Stimulated activated naive CD4-positive, alpha-beta T cell (primary cell): Measurements from ENCODE around the gene DUSP28.
"Not testable (repeated sequence)": the region's sequence is repeated elsewhere in the genome, so short reads cannot be mapped to it uniquely, and the experiment has no call there.

Source experiments
- DNase-seq, 6 experiments: peaks; one replicate each; lab custom pipeline; 2025; lab: John Stamatoyannopoulos, UW

DUSP28 gene

DNA sequence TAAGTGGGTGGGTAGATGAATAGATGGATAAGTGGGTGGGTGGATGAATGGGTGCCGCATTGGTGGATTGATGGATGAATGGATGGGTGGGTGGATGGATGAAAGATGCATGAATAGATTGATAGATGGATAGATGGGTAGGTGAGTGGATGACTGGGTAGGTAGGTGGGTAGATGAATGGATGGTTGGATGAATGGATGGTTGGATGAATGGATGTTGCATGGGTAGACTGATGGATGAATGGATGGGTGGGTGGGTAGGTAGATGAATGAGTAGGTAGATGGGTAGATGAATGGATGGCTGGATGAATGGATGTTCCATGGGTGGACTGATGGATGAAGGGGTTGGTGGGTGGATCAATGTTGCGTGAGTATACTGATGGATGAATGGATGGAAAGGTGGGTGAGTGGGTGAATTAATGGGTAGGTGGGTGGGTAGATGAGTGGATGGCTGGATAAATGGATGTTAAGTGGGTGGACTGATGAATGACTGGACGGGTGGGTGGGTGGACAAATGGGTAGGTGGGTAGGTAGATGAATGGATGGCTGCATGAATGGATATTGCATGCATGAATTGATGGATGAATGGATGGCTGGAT, 32.9 kb upstream of the DUSP28 start:
- DNase-seq = no peak

DNA sequence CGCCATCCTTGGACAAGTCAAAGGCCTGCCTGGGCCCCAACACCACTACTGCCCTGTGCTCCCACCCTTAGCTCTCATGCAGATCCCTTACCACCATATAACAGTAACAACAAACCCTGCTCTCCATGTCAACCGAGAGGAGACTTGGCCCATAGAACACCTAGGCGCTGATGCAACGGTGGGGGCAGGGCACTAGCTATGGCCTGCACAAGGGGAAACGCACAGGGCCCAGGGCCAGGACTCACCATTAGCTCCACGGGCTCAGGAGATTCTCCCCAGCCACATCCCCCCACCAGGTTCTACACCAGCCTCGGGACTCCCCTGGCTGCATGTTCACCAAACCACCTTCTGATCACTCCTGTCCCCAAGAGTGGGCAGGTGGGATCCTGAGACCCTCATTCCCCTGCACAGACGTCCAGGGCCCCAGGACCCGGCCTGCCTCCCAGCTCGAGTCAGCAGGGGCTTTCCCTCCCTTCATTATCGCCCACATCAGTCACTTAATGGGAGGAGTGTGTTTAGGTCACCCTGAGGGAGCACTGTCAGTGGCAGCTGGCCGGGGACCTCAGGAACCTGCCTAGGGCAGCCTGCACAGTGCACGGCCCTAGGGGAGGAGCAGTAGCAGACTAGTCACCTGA, 31.6 kb upstream of the DUSP28 start:
- DNase-seq = no peak

DNA sequence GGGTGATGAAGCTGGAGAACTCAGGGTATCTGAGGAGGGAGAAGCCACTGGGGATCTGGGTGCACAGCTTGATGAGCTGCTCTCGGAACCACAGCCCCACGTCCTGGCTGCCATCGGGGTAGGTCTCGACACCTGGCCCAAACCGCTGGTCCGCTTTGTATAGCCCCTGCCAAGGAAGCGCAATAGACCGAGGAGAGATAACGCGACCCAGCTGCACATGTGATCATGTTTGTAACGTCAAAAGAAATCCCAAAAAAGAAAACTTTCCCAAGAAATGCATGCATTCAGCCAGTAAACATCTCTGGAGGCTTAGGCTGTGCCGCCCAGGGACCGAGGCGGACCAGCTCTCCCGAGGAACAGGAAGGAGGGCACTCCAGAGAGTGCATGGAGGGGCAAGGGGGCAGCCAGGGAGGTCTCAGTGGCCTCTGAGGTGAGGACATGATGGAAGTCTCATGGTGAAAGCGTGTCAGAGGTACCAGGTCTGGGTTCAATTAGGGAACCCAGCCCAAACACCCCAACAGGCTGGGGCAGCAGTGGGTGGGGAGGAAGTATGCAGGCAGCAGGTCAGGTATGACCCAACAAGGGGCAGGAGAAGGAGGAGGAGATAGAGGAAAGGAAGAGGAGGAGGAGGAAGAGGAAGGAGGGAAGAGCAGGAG, 30.7 kb upstream of the DUSP28 start:
- DNase-seq = no peak

DNA sequence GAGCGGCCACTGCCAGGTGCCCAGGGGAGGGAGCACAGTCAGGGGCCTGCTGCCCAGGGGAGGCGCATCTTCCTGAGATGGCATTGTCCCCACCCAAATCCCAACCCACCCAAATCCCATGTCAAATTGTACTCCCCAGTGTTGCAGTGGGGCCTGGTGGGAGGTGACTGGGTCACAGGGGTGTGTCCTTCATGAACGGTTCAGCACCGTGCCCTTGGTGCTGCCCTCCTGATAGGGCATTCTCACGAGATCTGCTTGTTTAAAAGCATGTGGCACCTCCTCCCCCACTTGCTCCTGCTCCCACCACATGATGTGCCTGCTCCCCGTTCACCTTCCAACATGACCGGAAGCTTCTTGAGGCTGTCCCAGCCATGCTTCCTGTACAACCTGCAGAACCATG, 30.0 kb upstream of the DUSP28 start:
- DNase-seq = no peak

DNA sequence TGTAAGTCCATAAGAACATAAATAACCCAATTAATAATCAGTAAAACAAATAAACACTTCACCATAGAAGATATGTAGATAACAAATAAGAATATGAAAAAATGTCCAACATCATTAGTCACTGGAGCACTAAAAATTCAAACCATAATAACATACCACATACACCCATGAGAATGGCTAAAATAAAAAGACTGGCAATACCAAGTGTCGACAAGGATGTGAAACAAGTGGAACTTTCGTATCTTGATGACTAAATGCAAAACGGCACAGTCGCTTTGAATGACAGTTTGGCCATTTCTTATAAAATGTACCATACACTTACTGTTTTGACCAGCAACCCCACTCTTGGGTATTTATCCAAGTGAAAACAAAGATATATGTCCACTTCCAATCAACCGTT, 29.1 kb upstream of the DUSP28 start:
- no peak for DNase-seq

DNA sequence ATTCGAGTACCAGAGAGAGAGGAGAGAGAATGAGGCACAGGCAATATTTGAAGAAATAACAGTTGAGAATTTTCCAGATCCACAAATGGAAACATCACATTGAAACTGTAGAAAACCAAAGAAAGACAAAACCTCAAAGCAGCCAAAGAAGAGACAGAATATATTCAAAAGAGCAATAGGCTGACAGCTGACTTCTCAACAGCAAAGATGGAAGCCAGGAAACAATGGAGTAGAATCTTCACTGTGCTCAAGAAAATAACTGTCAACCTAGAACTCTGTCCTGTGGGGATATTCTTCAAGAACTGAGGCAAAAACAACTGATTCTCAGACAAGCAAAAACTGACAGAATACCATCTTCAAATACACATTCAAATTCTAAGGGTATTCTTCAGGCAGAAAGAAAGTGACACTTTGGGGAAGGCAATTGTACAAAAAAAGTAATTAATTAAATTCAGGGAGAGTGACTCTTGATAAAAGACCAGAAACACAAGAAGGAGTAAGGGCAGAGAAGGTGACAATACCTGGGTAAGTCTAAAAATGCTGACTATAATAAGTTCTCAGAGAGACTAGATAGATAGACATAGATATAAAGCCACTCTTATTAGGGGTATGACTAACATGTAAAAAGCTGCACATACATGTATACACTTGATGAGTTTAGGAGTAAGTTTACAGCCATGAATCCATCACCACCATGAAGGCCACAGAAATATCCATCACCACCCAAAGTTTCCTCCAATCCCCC, 28.0 kb upstream of the DUSP28 start:
- no peak for DNase-seq

DNA sequence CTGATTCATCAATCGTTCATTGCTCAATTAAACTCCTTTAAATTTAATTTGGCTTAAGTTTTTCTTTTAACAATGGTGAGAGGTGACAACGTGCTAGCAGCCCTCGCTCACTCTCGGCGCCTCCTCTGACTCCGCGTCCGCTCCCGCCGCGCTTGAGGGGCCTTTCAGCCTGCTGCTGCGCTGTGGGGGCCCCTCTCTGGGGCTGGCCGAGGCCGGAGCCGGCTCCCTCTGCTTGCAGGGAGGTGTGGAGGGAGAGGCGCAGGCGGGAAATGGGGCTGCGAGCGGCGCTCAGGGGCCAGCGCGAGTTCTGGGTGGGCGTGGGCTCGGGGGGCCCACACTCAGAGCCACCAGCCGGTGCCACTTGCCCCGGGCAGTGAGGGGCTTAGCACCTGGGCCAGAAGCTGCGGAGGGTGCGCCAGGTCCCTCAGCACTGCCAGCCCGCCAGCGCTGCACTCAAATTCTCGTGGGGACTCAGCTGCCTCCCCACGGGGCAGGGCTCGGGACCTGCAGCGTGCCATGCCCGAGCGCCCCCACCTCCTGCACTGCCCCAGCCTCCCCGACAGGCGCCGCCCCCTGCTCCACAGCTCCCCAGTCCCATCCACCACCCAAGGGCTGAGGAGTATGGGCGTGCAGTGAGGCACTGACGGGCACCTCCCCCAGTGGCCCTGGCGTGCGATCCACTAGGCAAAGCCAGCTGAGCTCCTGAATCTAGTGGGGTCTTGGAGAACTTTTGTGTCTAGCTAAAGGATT, 22.0 kb upstream of the DUSP28 start:
- no peak for DNase-seq

DNA sequence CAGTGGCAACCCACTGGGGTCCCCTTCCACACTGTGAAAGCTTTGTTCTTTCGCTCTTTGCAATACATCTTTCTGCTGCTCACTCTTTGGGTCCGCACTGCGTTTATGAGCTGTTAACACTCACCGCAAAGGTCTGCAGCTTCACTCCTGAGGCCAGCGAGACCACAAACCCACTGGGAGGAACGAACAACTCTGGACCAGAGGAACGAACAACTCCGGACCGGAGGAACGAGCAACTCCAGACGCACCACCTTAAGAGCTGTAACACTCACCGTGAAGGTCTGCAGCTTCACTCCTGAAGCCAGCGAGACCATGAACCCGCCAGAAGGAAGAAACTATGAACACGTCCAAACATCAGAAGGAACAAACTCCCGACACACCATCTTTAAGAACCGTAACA, 21.1 kb upstream of the DUSP28 start:
- not testable (repeated sequence) for DNase-seq

DNA sequence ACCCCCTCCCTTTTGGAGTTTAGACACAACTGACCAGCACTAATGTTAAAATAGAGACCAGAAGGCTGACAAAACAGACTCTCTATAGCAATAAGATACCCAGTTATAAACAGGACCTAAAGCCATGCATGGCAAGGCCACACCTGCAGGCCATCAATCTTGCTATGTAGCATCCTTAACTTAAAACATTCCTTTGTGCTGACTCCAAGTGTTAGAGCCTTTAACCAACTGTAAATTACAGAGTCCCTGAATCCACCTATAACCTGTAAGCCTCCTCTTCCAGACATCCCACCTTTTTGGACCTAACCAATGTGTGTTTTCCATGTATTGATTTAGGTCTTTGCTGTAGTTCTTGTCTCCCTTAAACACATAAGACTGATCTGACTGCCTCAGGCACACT, 20.3 kb upstream of the DUSP28 start:
- no peak for DNase-seq

DNA sequence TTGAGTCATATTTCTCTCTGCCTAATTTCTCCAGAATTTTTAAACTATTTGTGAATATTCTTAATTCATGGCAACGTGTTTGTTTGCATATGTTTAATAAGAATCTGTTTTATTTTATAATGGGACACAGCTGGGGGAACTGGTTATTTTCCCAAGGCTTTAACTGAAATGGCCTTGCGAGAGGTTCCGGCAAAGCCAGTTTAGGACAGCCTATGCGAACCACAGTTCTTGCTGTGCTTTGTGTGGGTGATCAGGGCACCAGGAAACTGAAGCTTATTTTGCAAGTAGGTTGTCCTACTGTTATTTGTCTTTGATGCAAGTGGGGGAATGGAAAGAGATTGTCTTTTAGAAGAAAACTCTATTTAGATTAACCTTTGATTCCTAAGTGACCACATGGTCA, 8.9 kb upstream of the DUSP28 start:
- no peak for DNase-seq

DNA sequence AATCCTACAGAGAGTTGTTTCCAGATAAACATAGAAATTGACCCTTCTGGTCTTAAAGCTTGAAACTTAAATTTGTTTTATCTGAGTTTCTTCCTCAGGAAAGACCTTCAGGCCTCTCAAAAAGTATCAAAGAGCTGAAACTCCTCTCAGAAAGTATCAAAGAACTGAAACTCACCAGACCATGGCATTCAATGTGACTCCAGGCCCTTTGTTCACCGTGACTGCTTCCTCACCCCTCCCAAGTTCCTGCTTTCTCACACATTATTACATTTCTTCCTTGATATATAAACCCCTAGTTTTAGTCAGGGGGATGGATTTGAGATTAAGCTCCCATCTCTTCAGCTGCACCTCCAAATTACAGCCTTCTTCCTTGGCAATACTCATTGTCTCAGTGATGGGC, 8.3 kb upstream of the DUSP28 start:
- DNase-seq = no peak

DNA sequence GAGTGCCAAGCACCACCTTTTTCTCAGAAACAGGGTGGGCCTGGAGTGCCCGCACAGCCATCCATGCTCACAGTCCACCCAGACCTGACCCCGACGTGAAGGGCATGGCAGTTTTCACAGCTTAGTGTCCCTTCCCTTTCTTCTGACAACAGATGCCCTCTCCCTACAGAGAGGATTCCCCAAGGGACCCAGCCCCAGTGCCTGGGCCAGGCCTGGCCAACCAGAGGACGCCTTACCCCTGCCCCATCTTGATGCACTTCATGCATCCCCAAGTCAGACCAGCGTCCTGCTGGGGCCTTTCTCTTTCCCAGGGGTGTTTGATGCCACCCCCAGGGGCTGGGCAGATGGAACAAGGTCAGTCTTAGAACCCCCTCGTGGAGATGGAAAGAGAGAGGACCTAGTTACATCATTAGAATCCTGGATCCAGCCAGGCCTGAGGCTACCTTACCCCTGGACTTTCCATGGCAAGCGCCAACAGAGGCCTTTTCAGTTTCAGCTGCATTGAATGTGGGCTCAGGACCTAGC, 6.1 kb upstream of the DUSP28 start:
- no peak for DNase-seq

DNA sequence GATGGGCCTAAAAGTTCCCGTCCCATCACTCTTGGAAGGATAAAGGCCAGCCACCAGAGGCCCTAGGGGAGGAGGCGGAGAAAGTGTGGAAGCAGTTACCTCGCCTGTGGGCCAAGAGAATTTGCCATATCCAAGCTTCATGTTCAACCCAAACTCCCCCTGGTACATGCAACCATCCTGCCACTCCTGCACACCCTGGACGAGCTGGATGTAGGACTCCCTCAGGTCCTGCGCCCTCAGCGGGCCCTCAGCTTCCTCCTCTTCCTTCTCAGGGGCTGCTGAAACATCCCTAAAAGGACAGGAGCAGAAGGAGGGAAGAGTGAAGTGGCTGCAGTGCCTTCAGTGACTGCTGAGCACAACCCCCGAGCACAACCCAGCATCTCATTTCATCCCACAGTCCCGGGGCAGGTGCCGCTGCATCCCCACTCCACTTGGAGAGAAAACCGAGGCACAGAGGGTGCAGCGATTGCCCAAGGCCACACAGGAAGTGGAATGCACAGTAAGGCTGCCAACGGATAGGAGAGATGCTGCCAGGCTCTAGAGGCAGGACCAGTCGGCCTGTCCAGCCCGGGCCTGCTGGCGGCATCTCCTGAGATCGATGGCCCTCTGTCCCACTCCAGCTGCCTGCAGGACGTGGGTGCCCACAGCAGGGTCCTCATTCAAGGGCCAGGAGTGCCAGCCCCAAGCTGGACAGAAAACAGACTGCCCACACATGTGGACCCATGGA, 5.2 kb upstream of the DUSP28 start:
- DNase-seq = no peak

DNA sequence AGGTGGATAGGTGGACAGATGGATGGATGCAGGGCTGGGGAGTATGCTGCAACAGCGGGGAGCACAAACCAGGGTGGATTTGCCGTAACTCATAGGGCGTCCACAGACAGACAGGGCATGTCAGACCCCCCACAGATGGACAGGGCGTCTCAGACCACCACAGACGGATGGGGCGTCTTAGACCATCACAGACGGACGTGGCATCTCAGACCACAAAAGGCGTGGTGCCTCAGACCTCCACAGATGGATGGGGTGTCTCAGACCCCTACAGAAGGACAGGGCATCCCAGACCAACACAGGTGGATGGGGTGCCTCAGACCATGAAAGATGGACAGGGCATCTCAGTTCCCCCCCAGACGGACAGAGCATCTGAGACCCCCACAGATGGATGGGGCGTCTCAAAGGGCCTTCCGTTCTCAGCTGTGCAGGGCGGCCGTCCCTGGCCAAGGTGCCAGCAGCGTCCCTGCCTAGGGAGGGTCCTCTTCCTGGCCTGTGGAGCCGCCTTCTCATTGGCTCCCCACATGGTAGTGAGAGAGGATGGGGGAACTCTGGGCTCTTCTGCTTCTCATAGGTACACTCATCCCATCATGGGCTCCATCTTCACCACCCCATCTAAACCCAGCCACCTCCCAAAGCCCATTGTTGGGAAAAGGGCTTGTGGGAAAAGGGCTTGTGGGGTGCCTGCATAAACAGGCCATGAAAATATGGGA, 4.5 kb upstream of the DUSP28 start:
- no peak for DNase-seq

DNA sequence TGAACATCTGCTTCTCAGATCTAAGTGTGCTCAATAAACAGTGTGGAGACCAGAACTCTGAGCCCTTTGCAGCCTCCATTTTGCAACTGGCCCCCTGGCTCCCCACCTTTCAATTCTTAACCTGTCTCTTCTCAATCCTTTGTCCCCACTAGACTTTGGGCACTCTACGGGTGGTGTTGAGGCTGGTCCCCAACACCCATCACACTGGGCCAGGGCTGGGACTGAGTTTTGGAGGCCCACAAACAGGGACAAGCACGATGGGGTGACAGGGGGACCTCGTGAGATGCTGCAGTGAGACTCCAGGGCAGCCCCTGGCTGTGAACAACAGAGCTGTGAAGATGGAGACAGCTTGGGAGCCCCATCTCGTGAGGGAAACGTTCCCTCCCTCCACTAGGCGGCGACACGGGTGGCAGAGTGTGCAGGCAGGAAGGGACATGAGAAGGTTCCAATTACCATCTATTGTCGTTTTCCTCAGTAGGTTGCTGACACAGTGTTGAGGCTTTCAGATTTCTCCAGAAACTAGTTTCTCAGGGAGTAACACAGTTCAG, 3.5 kb upstream of the DUSP28 start:
- peak; percentile 22 to 57 (median 42) for DNase-seq

DNA sequence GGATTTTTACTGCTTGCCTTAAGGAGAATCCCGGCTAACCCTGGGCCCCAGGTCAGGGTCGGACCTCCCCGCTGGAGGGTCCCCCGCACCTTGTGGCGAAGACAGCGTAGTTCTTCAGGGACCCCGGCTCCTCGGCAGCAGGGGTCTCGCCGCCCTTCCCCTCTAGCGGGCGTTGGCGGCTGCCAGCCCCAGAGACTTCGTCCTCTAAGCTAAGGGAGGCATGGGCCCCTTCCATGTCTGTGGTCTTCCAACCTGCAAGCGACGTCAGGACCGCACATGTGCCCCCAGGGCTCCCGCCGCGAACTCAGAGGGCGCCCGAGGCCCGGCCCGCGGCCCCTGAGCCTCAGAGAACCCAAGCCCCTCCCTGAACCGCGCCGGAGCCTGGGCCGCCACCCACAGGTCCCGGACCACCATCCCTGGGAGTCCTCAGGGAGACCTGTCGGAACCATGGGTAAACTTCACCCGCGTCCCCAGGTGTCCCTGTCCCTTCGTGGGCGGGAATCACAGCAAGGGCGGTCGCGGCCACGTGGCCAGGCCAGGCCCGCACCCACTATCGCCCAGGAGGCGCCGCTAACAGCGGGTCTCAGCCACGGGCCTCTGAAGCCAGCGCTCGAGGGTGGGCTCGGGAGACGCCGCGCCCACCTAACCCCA, 2.9 kb upstream of the DUSP28 start:
- DNase-seq = no peak

DNA sequence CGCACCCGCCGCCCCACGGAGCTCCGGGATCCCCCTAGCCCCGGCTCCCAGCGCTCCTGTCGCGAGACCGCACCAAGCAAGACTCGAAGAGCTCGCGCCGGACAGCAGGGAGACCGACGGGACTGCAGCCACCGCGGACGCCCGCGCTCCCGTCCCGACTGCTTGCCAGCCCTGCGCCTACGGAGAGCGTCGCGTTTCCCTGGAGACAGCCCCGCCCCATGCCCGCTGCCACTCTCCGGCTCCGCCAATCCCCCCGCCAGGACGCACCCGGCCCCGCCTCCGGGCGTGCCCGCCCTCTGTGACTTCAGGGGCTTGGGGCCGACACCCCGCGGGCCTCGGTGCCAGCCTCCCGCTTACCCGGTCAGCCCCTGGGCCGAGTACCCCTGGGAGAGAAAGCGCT, 2.3 kb upstream of the DUSP28 start, which contains the start of gene ANKMY1:
Gene ANKMY1, minus strand, starts transcription at position 181 of the 400 bp plus-strand sequence. CDS start 653 bp downstream, outside the sequence.
- peak; percentile 10 to 54 (median 42) for DNase-seq

DNA sequence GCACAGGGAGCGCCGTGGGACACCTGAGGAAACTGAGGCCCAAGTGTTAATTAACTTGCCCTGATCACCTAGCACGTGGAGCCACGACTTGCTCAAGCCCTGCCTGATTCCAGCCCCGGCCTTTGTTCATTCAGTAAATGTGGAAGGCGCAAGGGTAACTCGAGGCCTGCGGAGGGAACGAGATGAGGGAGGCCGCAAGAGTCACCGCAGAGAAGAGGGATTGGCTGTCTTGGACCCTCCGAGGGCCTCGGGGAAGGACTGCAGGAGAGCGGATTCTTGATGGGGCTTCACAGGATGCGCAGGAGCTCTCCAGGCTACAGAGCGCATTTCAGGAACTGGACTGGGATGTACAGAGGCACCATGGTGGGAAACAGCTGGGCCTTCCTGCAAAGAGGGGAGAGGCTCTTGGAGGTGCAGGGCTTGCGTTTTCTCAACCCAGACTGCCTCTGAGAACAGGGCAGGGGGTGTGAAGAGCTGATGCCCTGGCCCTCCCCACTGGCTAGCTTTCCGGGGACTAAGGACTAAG, 1.9 kb upstream of the DUSP28 start:
- no peak for DNase-seq

DNA sequence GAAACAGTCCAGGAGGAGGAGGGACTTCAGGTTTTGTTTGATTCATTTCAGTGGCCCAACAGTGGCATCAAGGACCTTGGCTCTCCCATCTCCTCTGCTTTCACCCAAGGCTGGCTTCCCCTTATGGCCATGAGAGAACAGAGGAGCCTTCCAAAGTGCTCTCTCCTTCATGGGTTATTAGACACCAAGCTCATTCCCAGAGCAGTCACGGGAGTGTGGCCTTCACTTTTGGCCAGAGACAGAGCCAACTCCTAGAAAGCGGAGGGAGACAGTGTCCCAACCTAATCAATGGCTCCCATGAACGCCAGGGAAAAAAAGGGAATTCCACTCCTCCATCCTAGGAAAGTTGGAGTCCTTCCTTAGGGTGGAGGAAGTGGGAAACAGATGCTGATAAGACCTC, 871 bp upstream of the DUSP28 start:
- DNase-seq = no peak
